GM12878 (cell line): ENCODE results near the gene RSPRY1. TPM values are rescaled to one million over a fixed set of nuclear protein-coding genes. Genes with fewer than 3 reads are reported as not detected.

ENCODE experiments used
- ATAC-seq: fragments of 200-7000 bp; cut with Tn5 transposase; 3 replicates; pipeline ENCODE4 v1.9.1; 2020; ENCODE audit warnings: mild to moderate bottlenecking, moderate library complexity
- BruUV-seq: library from RNA; stranded (reverse); fragments of 400-500 nt; replicated peaks from 2 replicates; lab custom pipeline; 2021; lab: Mats Ljungman, UMichigan
- CTCF ChIA-PET: fragments of 300-600 bp; sonication (Branson Sonifier 250); formaldehyde crosslinking; extraction: SDS; loops from one replicate; lab custom pipeline; 2021; ENCODE audit warnings: inconsistent platforms; lab: Yijun Ruan, JAX
- POLR2A ChIA-PET: fragments of 350-600 bp; formaldehyde crosslinking; extraction: SDS; loops from one replicate; lab custom pipeline; 2021; ENCODE audit warnings: inconsistent platforms; lab: Charles Lee
- RAD21 ChIA-PET: fragments of 300-600 bp; sonication (Branson Sonifier 250); formaldehyde crosslinking; loops from one replicate; lab custom pipeline; 2023; ENCODE audit warnings: antibody characterized with exemption; ENCODE audit not compliant: unreplicated experiment; lab: Charles Lee
- SMC1A ChIA-PET: fragments of 300-600 bp; sonication (Branson Sonifier 250); formaldehyde crosslinking; loops from one replicate; lab custom pipeline; 2023; ENCODE audit not compliant: unreplicated experiment, uncharacterized antibody; lab: Charles Lee
- DNase-seq: peaks from one replicate; pipeline ENCODE4 v3.0.0-alpha.2; 2011; ENCODE audit warnings: low read depth, low spot score
- FAIRE-seq: peaks from 3 replicates; lab custom pipeline; 2011; peaks lifted over from hg19 to GRCh38; lab: Jason Lieb, UNC
- H2AFZ ChIP-seq: 2 replicates; pipeline ENCODE4 v1.6.0; 2011; ENCODE audit warnings: low read depth, low read length, control low read depth; ENCODE audit not compliant: control insufficient read depth
- H3K27ac ChIP-seq: 2 replicates; pipeline ENCODE4 v1.5.1; 2011; ENCODE audit warnings: control low read depth; ENCODE audit not compliant: control insufficient read depth, insufficient read depth
- H3K27me3 ChIP-seq, 2 experiments: replicated peaks in 1 of 2; 2 replicates each; pipeline versions ENCODE4 v1.6.0 to v1.6.1; 2011; ENCODE audit warnings: low read length in 1 of 2; ENCODE audit not compliant: control insufficient read depth in 2 of 2, insufficient read depth in 2 of 2
- H3K36me3 ChIP-seq, 2 experiments: 2 replicates each; pipeline ENCODE4 v1.5.1; 2011; ENCODE audit warnings: low read length in 1 of 2; ENCODE audit not compliant: control insufficient read depth in 2 of 2, insufficient read depth in 2 of 2
- H3K4me1 ChIP-seq: 2 replicates; pipeline ENCODE4 v1.6.1; 2011; ENCODE audit warnings: mild to moderate bottlenecking, low read length, moderate library complexity, mixed read lengths; ENCODE audit not compliant: control insufficient read depth, insufficient read depth
- H3K4me2 ChIP-seq: 2 replicates; pipeline ENCODE4 v1.6.0; 2011; ENCODE audit warnings: control low read depth; ENCODE audit not compliant: control insufficient read depth, insufficient read depth
- H3K4me3 ChIP-seq: fragments of 200-600 bp; sonication (generic); 2 replicates; pipeline ENCODE4 v1.5.1; 2016
- H3K79me2 ChIP-seq: 2 replicates; pipeline ENCODE4 v1.6.0; 2011; ENCODE audit warnings: low read length; ENCODE audit not compliant: control insufficient read depth, insufficient read depth
- H3K9ac ChIP-seq: 2 replicates; pipeline ENCODE4 v1.8.0; 2011; ENCODE audit warnings: low read length, control low read depth, mixed read lengths; ENCODE audit not compliant: control insufficient read depth, insufficient read depth
- H3K9me3 ChIP-seq: replicated peaks from 3 replicates; pipeline ENCODE4 v1.5.1; 2011; ENCODE audit warnings: mild to moderate bottlenecking, low read length; ENCODE audit not compliant: control insufficient read depth, insufficient read depth
- H4K20me1 ChIP-seq: 2 replicates; pipeline ENCODE4 v1.6.0; 2011; ENCODE audit not compliant: control insufficient read depth, insufficient read depth
- ASH2L ChIP-seq: fragments of 300-600, 200-600 bp; sonication (generic); IDR thresholded peaks from 2 replicates; pipeline ENCODE4 v1.6.1; 2017; ENCODE audit warnings: low read depth, mild to moderate bottlenecking, borderline replicate concordance
- NFIC ChIP-seq: IDR thresholded peaks from 2 replicates; pipeline ENCODE4 v1.6.1; 2012; ENCODE audit warnings: low read depth, mild to moderate bottlenecking, inconsistent platforms, low read length, moderate library complexity
- NFXL1 ChIP-seq: fragments of 450-650 bp; IDR thresholded peaks from 2 replicates; pipeline ENCODE4 v1.6.1; 2017; ENCODE audit warnings: antibody characterized with exemption, mild to moderate bottlenecking, borderline replicate concordance
- POLR2AphosphoS5 ChIP-seq: IDR thresholded peaks from 2 replicates; pipeline ENCODE4 v1.6.1; 2011; ENCODE audit warnings: mild to moderate bottlenecking, low read length, inconsistent platforms
- ZZZ3 ChIP-seq: IDR thresholded peaks from 2 replicates; pipeline ENCODE4 v1.6.1; 2011; ENCODE audit warnings: low read depth; ENCODE audit not compliant: control insufficient read depth, insufficient read length
- WGBS: methylation state at CpG from one replicate; pipeline ENCODE4 v1.1.6; 2016; ENCODE audit warnings: low lambda C conversion rate; ENCODE audit not compliant: insufficient replicate concordance, insufficient coverage; ENCODE audit errors: missing lambda C conversion rate; 5-methylcytosine and 5-hydroxymethylcytosine counted together
- in situ Hi-C: fragments of 300-500 bp; cut with MboI; formaldehyde crosslinking; loops from 9 replicates; pipeline ENCODE4 v1.14.3; 2018; ENCODE audit warnings: mixed read lengths
- intact Hi-C: fragments of 100-400 bp; cut with micrococcal nuclease; formaldehyde crosslinking; loops from one replicate; pipeline ENCODE4 v1.14.2; 2022; ENCODE audit not compliant: unreplicated experiment
- polyA plus RNA-seq, 11 experiments: library from polyadenylated mRNA; depleted of rRNA in 4 of 11; unstranded in 6 of 11; stranded (reverse) in 5 of 11; fragments of >200 nt; fragmentation: Nextera tagmentation in 4 of 11; fragmentation: Illumina TruSeq in 1 of 11; extraction: Ambion mirVana in 4 of 11; extraction: Trizol in 1 of 11; gene quantifications; 1 replicate in 1 of 11; 2 replicates in 10 of 11; pipeline versions ENCODE4 v1.2.1 to v1.2.3, GENCODE V29; 2011 to 2016; ENCODE audit warnings: inconsistent platforms in 2 of 11, missing spikeins in 2 of 11, low read depth in 1 of 11
- total RNA-seq, 4 experiments: library from RNA; depleted of rRNA in 3 of 4; stranded (reverse); fragments of >200 nt in 3 of 4; fragmentation: Illumina TruSeq in 1 of 4; extraction: Trizol in 1 of 4; gene quantifications; 2 replicates each; pipeline versions ENCODE4 v1.2.1 to v1.2.3, GENCODE V29; 2013 to 2021
- TF ChIP-seq, protein P1 (sequence below): fragments of 450-650 bp; IDR thresholded peaks from 2 replicates; pipeline ENCODE4 v1.6.1; 2014; ENCODE audit warnings: mild to moderate bottlenecking
- TF ChIP-seq, protein P2 (sequence below): fragments of 450-650 bp; IDR thresholded peaks from 2 replicates; pipeline ENCODE4 v1.6.1; 2017; ENCODE audit warnings: mild to moderate bottlenecking, moderate library complexity
- TF ChIP-seq, protein P3 (sequence below): fragments of 450-650 bp; IDR thresholded peaks from 2 replicates; pipeline ENCODE4 v1.6.1; 2017; ENCODE audit warnings: mild to moderate bottlenecking

The RSPRY1 gene
- total and polyA plus RNA-seq, 10 of the 15 experiments (the other 5 are each of a cell fraction or from before 2014, with no cell fraction given), result 18.5 to 57.0 (median 41.2) TPM

DNA sequence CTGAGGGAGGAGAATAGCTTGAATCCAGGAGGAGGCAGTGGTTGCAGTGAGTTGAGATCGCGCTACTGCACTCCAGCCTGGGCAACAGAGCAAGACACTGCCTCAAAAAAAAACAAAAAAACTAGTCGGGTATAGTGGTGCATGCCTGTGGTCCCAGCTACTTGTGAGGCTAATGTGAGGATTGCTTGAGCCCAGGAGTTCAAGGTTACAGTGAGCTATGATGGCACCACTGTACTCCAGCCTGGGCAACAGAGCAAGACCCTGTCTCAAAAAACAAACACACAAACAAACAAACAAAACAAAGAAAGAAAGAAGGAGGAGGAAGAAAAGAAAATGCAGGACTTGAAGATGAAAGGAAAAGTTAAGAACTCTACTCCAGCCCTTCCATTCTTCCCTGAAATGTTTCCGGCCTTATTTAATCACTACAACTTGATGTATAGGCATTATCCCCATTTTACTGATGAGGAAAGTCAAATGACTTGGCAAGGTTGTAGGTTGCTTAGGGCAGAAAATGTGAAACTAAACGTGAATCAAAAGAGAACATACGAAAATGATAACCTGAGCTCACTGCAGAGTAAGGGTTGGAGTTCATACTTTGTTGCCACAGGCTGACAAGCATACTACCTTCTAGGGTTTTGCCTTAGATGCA, 30.3 kb upstream of the RSPRY1 start:
- 97% methylated on average over 6 of the region's 6 CpGs for WGBS
- BruUV-seq, result no TSS peak
- POLR2A ChIA-PET, result no interaction called here
- SMC1A ChIA-PET, result no interaction called here
- no peak overlapping the region for H3K9ac ChIP-seq
- H3K4me1 ChIP-seq, result no peaks in the 10 kb centered on the region
- intact Hi-C loops (no loop called here), in situ Hi-C loops (no loop called here)
- no peaks in the 10 kb centered on the region for H3K79me2 ChIP-seq
- CTCF ChIA-PET, result interaction anchor here (1.9 kb wide), 1 partner anchor 63 kb away, joined by 5 read pairs; the partner anchor contains the start of gene CPNE2
- DNase-seq (no peak), ATAC-seq (no peak), FAIRE-seq (no peak)
- peaks cover 11 to 34% of the 10 kb centered on the region in 2 experiments for H3K36me3 ChIP-seq
- no peak for TF ChIP-seq ASH2L
- no peaks in the 10 kb centered on the region for H3K9me3 ChIP-seq
- H3K27me3 ChIP-seq, result no peaks in the 10 kb centered on the region
- H3K27ac ChIP-seq, result no peak overlapping the region
- no peaks in the 10 kb centered on the region for H4K20me1 ChIP-seq
- H2AFZ ChIP-seq, result no peak overlapping the region
- no peak overlapping the region for H3K4me2 ChIP-seq
- RAD21 ChIA-PET, result no interaction called here
- no peak overlapping the region for H3K4me3 ChIP-seq

DNA sequence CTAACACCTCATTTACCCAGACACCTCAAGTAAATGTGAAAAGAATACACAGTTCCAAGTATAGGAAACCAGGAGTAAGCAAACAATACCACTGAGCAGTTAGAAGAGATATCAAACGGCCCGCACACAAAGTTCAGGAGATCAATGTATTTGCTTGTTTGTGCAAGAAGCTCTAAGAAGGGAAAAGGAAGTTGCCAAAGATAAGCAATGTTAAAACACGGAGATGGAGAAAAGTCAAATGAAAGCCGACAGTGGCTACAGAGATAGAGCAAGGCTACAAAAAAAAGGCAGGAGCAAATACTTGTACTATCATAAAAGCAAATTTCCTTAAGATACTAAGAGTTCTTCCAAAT, 29.8 kb upstream of the RSPRY1 start:
- Histone ChIP-seq H3K4me2 (no peak overlapping the region), H3K4me1 (no peaks in the 10 kb centered on the region), H4K20me1 (no peaks in the 10 kb centered on the region), H3K9ac (no peak overlapping the region), H3K4me3 (no peak overlapping the region), H3K79me2 (no peaks in the 10 kb centered on the region), H2AFZ (no peak overlapping the region), H3K27ac (no peak overlapping the region)
- ATAC-seq, result no peak
- ChIA-PET POLR2A (no interaction called here), RAD21 (no interaction called here), CTCF (interaction anchor here (1.9 kb wide), 1 partner anchor 63 kb away, joined by 5 read pairs; the partner anchor contains the start of gene CPNE2)
- intact Hi-C loops (no loop called here), in situ Hi-C loops (no loop called here)
- BruUV-seq, result no TSS peak
- DNase-seq, result no peak
- TF ChIP-seq ZZZ3 (no peak), NFIC (no peak), POLR2AphosphoS5 (no peak), NFXL1 (no peak)
- TF ChIP-seq, protein P1, sequence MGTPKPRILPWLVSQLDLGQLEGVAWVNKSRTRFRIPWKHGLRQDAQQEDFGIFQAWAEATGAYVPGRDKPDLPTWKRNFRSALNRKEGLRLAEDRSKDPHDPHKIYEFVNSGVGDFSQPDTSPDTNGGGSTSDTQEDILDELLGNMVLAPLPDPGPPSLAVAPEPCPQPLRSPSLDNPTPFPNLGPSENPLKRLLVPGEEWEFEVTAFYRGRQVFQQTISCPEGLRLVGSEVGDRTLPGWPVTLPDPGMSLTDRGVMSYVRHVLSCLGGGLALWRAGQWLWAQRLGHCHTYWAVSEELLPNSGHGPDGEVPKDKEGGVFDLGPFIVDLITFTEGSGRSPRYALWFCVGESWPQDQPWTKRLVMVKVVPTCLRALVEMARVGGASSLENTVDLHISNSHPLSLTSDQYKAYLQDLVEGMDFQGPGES, result no peak
- TF ChIP-seq, protein P2, sequence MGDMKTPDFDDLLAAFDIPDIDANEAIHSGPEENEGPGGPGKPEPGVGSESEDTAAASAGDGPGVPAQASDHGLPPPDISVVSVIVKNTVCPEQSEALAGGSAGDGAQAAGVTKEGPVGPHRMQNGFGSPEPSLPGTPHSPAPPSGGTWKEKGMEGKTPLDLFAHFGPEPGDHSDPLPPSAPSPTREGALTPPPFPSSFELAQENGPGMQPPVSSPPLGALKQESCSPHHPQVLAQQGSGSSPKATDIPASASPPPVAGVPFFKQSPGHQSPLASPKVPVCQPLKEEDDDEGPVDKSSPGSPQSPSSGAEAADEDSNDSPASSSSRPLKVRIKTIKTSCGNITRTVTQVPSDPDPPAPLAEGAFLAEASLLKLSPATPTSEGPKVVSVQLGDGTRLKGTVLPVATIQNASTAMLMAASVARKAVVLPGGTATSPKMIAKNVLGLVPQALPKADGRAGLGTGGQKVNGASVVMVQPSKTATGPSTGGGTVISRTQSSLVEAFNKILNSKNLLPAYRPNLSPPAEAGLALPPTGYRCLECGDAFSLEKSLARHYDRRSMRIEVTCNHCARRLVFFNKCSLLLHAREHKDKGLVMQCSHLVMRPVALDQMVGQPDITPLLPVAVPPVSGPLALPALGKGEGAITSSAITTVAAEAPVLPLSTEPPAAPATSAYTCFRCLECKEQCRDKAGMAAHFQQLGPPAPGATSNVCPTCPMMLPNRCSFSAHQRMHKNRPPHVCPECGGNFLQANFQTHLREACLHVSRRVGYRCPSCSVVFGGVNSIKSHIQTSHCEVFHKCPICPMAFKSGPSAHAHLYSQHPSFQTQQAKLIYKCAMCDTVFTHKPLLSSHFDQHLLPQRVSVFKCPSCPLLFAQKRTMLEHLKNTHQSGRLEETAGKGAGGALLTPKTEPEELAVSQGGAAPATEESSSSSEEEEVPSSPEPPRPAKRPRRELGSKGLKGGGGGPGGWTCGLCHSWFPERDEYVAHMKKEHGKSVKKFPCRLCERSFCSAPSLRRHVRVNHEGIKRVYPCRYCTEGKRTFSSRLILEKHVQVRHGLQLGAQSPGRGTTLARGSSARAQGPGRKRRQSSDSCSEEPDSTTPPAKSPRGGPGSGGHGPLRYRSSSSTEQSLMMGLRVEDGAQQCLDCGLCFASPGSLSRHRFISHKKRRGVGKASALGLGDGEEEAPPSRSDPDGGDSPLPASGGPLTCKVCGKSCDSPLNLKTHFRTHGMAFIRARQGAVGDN, result no peak
- TF ChIP-seq, protein P3, sequence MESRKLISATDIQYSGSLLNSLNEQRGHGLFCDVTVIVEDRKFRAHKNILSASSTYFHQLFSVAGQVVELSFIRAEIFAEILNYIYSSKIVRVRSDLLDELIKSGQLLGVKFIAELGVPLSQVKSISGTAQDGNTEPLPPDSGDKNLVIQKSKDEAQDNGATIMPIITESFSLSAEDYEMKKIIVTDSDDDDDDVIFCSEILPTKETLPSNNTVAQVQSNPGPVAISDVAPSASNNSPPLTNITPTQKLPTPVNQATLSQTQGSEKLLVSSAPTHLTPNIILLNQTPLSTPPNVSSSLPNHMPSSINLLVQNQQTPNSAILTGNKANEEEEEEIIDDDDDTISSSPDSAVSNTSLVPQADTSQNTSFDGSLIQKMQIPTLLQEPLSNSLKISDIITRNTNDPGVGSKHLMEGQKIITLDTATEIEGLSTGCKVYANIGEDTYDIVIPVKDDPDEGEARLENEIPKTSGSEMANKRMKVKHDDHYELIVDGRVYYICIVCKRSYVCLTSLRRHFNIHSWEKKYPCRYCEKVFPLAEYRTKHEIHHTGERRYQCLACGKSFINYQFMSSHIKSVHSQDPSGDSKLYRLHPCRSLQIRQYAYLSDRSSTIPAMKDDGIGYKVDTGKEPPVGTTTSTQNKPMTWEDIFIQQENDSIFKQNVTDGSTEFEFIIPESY, result no peak
- TF ChIP-seq, all 136 proteins: peak for 0
- peaks cover 11 to 33% of the 10 kb centered on the region in 2 experiments for H3K36me3 ChIP-seq
- H3K9me3 ChIP-seq, result no peaks in the 10 kb centered on the region
- FAIRE-seq, result no peak
- WGBS, result 100% methylated on average over 4 of the region's 4 CpGs
- SMC1A ChIA-PET, result no interaction called here
- H3K27me3 ChIP-seq, result no peaks in the 10 kb centered on the region
